Activated T-helper 1 cell treated with anti-CD3 and anti-CD28 coated beads, Interleukin-12 subunit alpha, Interleukin-12 subunit beta, Interleukin-2, Interleukin-4 antibody, amounts not matched to agents 30 ng/mL and 10 ng/mL and 1 ng/mL, durations not matched to agents 14 hours and 24 hours and 36 hours (primary cell): Measurements from ENCODE around the gene ALKBH1. TPM values are rescaled to one million over a fixed set of nuclear protein-coding genes. Genes with fewer than 3 reads are reported as not detected.

Experiments
- DNase-seq: peaks from one replicate; pipeline ENCODE4 v3.0.0; 2021; ENCODE audit warnings: low spot score
- H3K27ac Mint-ChIP-seq: one replicate; pipeline ENCODE4 v1.8.0; 2021; ENCODE audit warnings: mild to moderate bottlenecking, mixed read lengths
- H3K27me3 Mint-ChIP-seq: one replicate; pipeline ENCODE4 v1.8.0; 2022; ENCODE audit warnings: mild to moderate bottlenecking, moderate library complexity, mixed read lengths; ENCODE audit not compliant: insufficient read depth
- H3K36me3 Mint-ChIP-seq: one replicate; pipeline ENCODE4 v1.8.0; 2021; ENCODE audit warnings: low read depth, mixed read lengths
- H3K4me1 Mint-ChIP-seq: one replicate; pipeline ENCODE4 v1.8.0; 2021; ENCODE audit warnings: low read depth, mixed read lengths
- H3K4me3 Mint-ChIP-seq: one replicate; pipeline ENCODE4 v1.8.0; 2021; ENCODE audit warnings: mild to moderate bottlenecking, moderate library complexity, mixed read lengths
- H3K9me3 Mint-ChIP-seq: one replicate; pipeline ENCODE4 v1.8.0; 2021; ENCODE audit warnings: mixed read lengths
- intact Hi-C: fragments of 100-400 bp; cut with micrococcal nuclease; formaldehyde crosslinking; loops from one replicate; pipeline ENCODE4 v1.15.1; 2024
- total RNA-seq: library from RNA; stranded (reverse); gene quantifications from 2 replicates; pipeline ENCODE4 v1.2.3, GENCODE V29; 2022

ALKBH1 gene
- total RNA-seq, 1 donor from 2014 or later = 16.3 TPM

- H3K27me3 Mint-ChIP-seq = peaks cover 4% of the 10 kb centered on the region
- no peak overlapping the region for H3K27ac Mint-ChIP-seq
- no peak for DNase-seq
- intact Hi-C loops = no loop called here
- peaks cover 5% of the 10 kb centered on the region for H3K4me1 Mint-ChIP-seq
- H3K9me3 Mint-ChIP-seq = no peaks in the 10 kb centered on the region
- H3K4me3 Mint-ChIP-seq = no peak overlapping the region
- H3K36me3 Mint-ChIP-seq = no peaks in the 10 kb centered on the region
Observed at GRCh38 chr14:77660754-77661153, 47.1 kb downstream of the ALKBH1 start.

GRCh38 chr14:77659831-77660230 is 48.0 kb downstream of the ALKBH1 start:
- H3K27me3 Mint-ChIP-seq = peaks cover 4% of the 10 kb centered on the region
- no peaks in the 10 kb centered on the region for H3K9me3 Mint-ChIP-seq
- H3K4me3 Mint-ChIP-seq = no peak overlapping the region
- no peak for DNase-seq
- H3K4me1 Mint-ChIP-seq = peaks cover 5% of the 10 kb centered on the region
- H3K27ac Mint-ChIP-seq = no peak overlapping the region
- intact Hi-C loops = no loop called here
- no peaks in the 10 kb centered on the region for H3K36me3 Mint-ChIP-seq

GRCh38 chr14:77657280-77657679 is 50.5 kb downstream of the ALKBH1 start:
- peaks cover 13% of the 10 kb centered on the region for H3K4me1 Mint-ChIP-seq
- H3K9me3 Mint-ChIP-seq = no peaks in the 10 kb centered on the region
- H3K27me3 Mint-ChIP-seq = peaks cover 4% of the 10 kb centered on the region
- no peak overlapping the region for H3K4me3 Mint-ChIP-seq
- H3K27ac Mint-ChIP-seq = no peak overlapping the region
- no peaks in the 10 kb centered on the region for H3K36me3 Mint-ChIP-seq
- no peak for DNase-seq
- intact Hi-C loops = no loop called here

- Mint-ChIP-seq H3K36me3 (peaks cover 2% of the 10 kb centered on the region), H3K9me3 (no peaks in the 10 kb centered on the region), H3K27ac (no peak overlapping the region), H3K4me3 (no peak overlapping the region), H3K4me1 (peaks cover 13% of the 10 kb centered on the region), H3K27me3 (peaks cover 4% of the 10 kb centered on the region)
- intact Hi-C loops = no loop called here
- DNase-seq = no peak
Observed at GRCh38 chr14:77654001-77654441, 53.8 kb downstream of the ALKBH1 start.

GRCh38 chr14:77649326-77649725 is 58.5 kb downstream of the ALKBH1 start:
- no peak for DNase-seq
- H3K9me3 Mint-ChIP-seq = no peaks in the 10 kb centered on the region
- no peaks in the 10 kb centered on the region for H3K27me3 Mint-ChIP-seq
- intact Hi-C loops = no loop called here
- H3K4me3 Mint-ChIP-seq = no peak overlapping the region
- H3K27ac Mint-ChIP-seq = no peak overlapping the region
- H3K36me3 Mint-ChIP-seq = peaks cover 2% of the 10 kb centered on the region
- H3K4me1 Mint-ChIP-seq = peaks cover 8% of the 10 kb centered on the region

- intact Hi-C loops = no loop called here
- no peaks in the 10 kb centered on the region for H3K9me3 Mint-ChIP-seq
- no peaks in the 10 kb centered on the region for H3K27me3 Mint-ChIP-seq
- no peak overlapping the region for H3K4me3 Mint-ChIP-seq
- H3K36me3 Mint-ChIP-seq = peaks cover 2% of the 10 kb centered on the region
- no peak for DNase-seq
- H3K4me1 Mint-ChIP-seq = peaks cover 4% of the 10 kb centered on the region
- H3K27ac Mint-ChIP-seq = no peak overlapping the region
Observed at GRCh38 chr14:77648520-77649200, 59.2 kb downstream of the ALKBH1 start.

GRCh38 chr14:77647853-77648252 is 60.0 kb downstream of the ALKBH1 start:
- Mint-ChIP-seq H3K36me3 (peaks cover 2% of the 10 kb centered on the region), H3K27ac (no peak overlapping the region), H3K9me3 (no peaks in the 10 kb centered on the region), H3K27me3 (no peaks in the 10 kb centered on the region), H3K4me3 (no peak overlapping the region), H3K4me1 (no peaks in the 10 kb centered on the region)
- no peak for DNase-seq
- intact Hi-C loops = no loop called here

- no peaks in the 10 kb centered on the region for H3K9me3 Mint-ChIP-seq
- intact Hi-C loops = no loop called here
- H3K36me3 Mint-ChIP-seq = peaks cover 2% of the 10 kb centered on the region
- H3K27ac Mint-ChIP-seq = no peak overlapping the region
- peaks cover 5% of the 10 kb centered on the region for H3K4me1 Mint-ChIP-seq
- DNase-seq = no peak
- H3K27me3 Mint-ChIP-seq = no peaks in the 10 kb centered on the region
- H3K4me3 Mint-ChIP-seq = no peak overlapping the region
Observed at GRCh38 chr14:77646907-77647306, 60.9 kb downstream of the ALKBH1 start.

- no peaks in the 10 kb centered on the region for H3K36me3 Mint-ChIP-seq
- DNase-seq = no peak
- peaks cover 15% of the 10 kb centered on the region for H3K4me1 Mint-ChIP-seq
- intact Hi-C loops = no loop called here
- no peaks in the 10 kb centered on the region for H3K27me3 Mint-ChIP-seq
- H3K9me3 Mint-ChIP-seq = no peaks in the 10 kb centered on the region
- H3K27ac Mint-ChIP-seq = no peak overlapping the region
- H3K4me3 Mint-ChIP-seq = no peak overlapping the region
Observed at GRCh38 chr14:77645520-77646230, 62.1 kb downstream of the ALKBH1 start.

- no peaks in the 10 kb centered on the region for H3K36me3 Mint-ChIP-seq
- peaks cover 20% of the 10 kb centered on the region for H3K4me1 Mint-ChIP-seq
- H3K27me3 Mint-ChIP-seq = no peaks in the 10 kb centered on the region
- peak overlapping the region; percentile 78 for H3K4me3 Mint-ChIP-seq
- H3K27ac Mint-ChIP-seq = peak overlapping the region; percentile 92
- peaks cover 4% of the 10 kb centered on the region for H3K9me3 Mint-ChIP-seq
- DNase-seq = no peak
- intact Hi-C loops = loop anchor here (1.0 to 2.0 kb wide), 3 partner anchors 26 to 67 kb away; partner anchors contain the start of gene SPTLC2
Observed at GRCh38 chr14:77642407-77642806, 65.4 kb downstream of the ALKBH1 start.

- Mint-ChIP-seq H3K9me3 (peaks cover 4% of the 10 kb centered on the region), H3K4me1 (peaks cover 20% of the 10 kb centered on the region), H3K27me3 (no peaks in the 10 kb centered on the region), H3K4me3 (peak overlapping the region; percentile 78), H3K36me3 (no peaks in the 10 kb centered on the region), H3K27ac (peak overlapping the region; percentile 92)
- intact Hi-C loops = loop anchor here (1.0 to 2.0 kb wide), 3 partner anchors 25 to 68 kb away; partner anchors contain the start of gene SPTLC2
- DNase-seq = peak; percentile 46
Observed at GRCh38 chr14:77641534-77642341, 66.1 kb downstream of the ALKBH1 start.

GRCh38 chr14:77640756-77641533 is 66.9 kb downstream of the ALKBH1 start:
- peak overlapping the region; percentile 78 for H3K4me3 Mint-ChIP-seq
- no peak for DNase-seq
- H3K4me1 Mint-ChIP-seq = peaks cover 20% of the 10 kb centered on the region
- intact Hi-C loops = no loop called here
- H3K36me3 Mint-ChIP-seq = no peaks in the 10 kb centered on the region
- no peaks in the 10 kb centered on the region for H3K27me3 Mint-ChIP-seq
- peaks cover 4% of the 10 kb centered on the region for H3K9me3 Mint-ChIP-seq
- H3K27ac Mint-ChIP-seq = peak overlapping the region; percentile 92
